ENCODE measurements around the gene ABCB7.
A peak's percentile ranks its signal among the peaks of the same experiment; 100 is the strongest.

The ABCB7 gene

GRCh38 chrX:75076429-75076828 is 79.7 kb downstream of the ABCB7 start (continued):
- TF ChIP-seq CTCF (tag by site-specific recombination; IDR thresholded peaks at IDR 0.05) (no peak), ZEB2 (tag by site-specific recombination; IDR thresholded peaks at IDR 0.05) (no peak), ZNF639 (tag by site-specific recombination; IDR thresholded peaks at IDR 0.05) (no peak), ZSCAN18 (tag by site-specific recombination; IDR thresholded peaks at IDR 0.05) (no peak), ZNF37A (tag by site-specific recombination; IDR thresholded peaks at IDR 0.05) (no peak), ZNF114 (tag by site-specific recombination; IDR thresholded peaks at IDR 0.05) (no peak)

- ChIA-PET POLR2A (no interaction called here), CTCF (no interaction called here)
- TF ChIP-seq ZNF146 (tag by site-specific recombination; IDR thresholded peaks at IDR 0.05): peak; percentile 94
- TF ChIP-seq ZSCAN30 (tag by site-specific recombination; IDR thresholded peaks at IDR 0.05): no peak
- no peak for TF ChIP-seq ZNF571 (tag by site-specific recombination; IDR thresholded peaks at IDR 0.05)
- no peak for TF ChIP-seq OVOL3 (tag by site-specific recombination; IDR thresholded peaks at IDR 0.05)
- no peak for TF ChIP-seq GLIS2 (tag by site-specific recombination; IDR thresholded peaks at IDR 0.05)
- no peak for TF ChIP-seq ZNF513 (tag by site-specific recombination; IDR thresholded peaks at IDR 0.05)
- TF ChIP-seq ZNF473 (tag by site-specific recombination; IDR thresholded peaks at IDR 0.05): no peak
- no peak overlapping the region for H3K27ac ChIP-seq (ENCODE audit: extremely low read depth, low read depth, low read length)
- no peak overlapping the region for H3K4me3 ChIP-seq (ENCODE audit: low read depth, low read length)
- H3K4me1 ChIP-seq (ENCODE audit: control insufficient read depth, insufficient read depth, low read length): no peaks in the 10 kb centered on the region
- H3K9me3 ChIP-seq (ENCODE audit: control insufficient read depth, insufficient read depth, low read depth, low read length): no peaks in the 10 kb centered on the region
- peaks cover 3 to 22% of the 10 kb centered on the region in 2 experiments; a peak in 2 of 3 replicates for H3K36me3 ChIP-seq (ENCODE audit: control insufficient read depth in 2 of 2, insufficient read depth in 1 of 2, low read length in 2 of 2)
Measured at GRCh38 chrX:75074475-75074874, 81.6 kb downstream of the ABCB7 start.

GRCh38 chrX:75071334-75071733 is 84.7 kb downstream of the ABCB7 start:
- H3K4me3 ChIP-seq (ENCODE audit: low read depth, low read length): no peak overlapping the region
- no peaks in the 10 kb centered on the region for H3K4me1 ChIP-seq (ENCODE audit: control insufficient read depth, insufficient read depth, low read length)
- TF ChIP-seq ZBTB6 (tag by site-specific recombination; IDR thresholded peaks at IDR 0.05) (no peak), ZFP69B (tag by site-specific recombination; IDR thresholded peaks at IDR 0.05) (no peak), ZFP37 (tag by site-specific recombination; IDR thresholded peaks at IDR 0.05) (no peak), ZSCAN18 (tag by site-specific recombination; IDR thresholded peaks at IDR 0.05) (no peak), ZSCAN16 (tag by site-specific recombination; IDR thresholded peaks at IDR 0.05) (no peak), ZNF37A (tag by site-specific recombination; IDR thresholded peaks at IDR 0.05) (no peak), SALL2 (tag by site-specific recombination; IDR thresholded peaks at IDR 0.05; ENCODE audit: borderline replicate concordance) (no peak), ZNF148 (tag by site-specific recombination; IDR thresholded peaks at IDR 0.05; ENCODE audit: borderline replicate concordance) (no peak)
- POLR2A ChIA-PET: no interaction called here
- CTCF ChIA-PET: no interaction called here
- H3K9me3 ChIP-seq (ENCODE audit: control insufficient read depth, insufficient read depth, low read depth, low read length): no peaks in the 10 kb centered on the region
- H3K27ac ChIP-seq (ENCODE audit: extremely low read depth, low read depth, low read length): no peak overlapping the region
- peaks cover 3 to 34% of the 10 kb centered on the region in 2 experiments; a peak in 2 of 3 replicates for H3K36me3 ChIP-seq (ENCODE audit: control insufficient read depth in 2 of 2, insufficient read depth in 1 of 2, low read length in 2 of 2)
